BE2C (cell line): ENCODE data around the gene EIF4G3.
"Not testable (repeated sequence)": the region's sequence is repeated elsewhere in the genome, so short reads cannot be mapped to it uniquely, and the experiment has no call there.

Experiments used
- DNase-seq: peaks from one replicate; pipeline ENCODE4 v3.0.0-alpha.2; 2020
- H3K27me3 ChIP-seq: fragments of 250-450 bp; sonication (Bioruptor Pico); 2 replicates; pipeline ENCODE4 v1.5.1; 2020; ENCODE audit warnings: mild to moderate bottlenecking
- H3K36me3 ChIP-seq: fragments of 250-450 bp; sonication (Bioruptor Pico); 2 replicates; pipeline ENCODE4 v1.5.1; 2020; ENCODE audit warnings: mild to moderate bottlenecking
- H3K4me1 ChIP-seq: fragments of 250-450 bp; sonication (Bioruptor Pico); 2 replicates; pipeline ENCODE4 v1.5.1; 2020
- H3K4me3 ChIP-seq: 2 replicates; pipeline ENCODE4 v1.5.1; 2011; ENCODE audit warnings: low read depth, low read length
- H3K9me3 ChIP-seq: fragments of 250-450 bp; sonication (Bioruptor Pico); 2 replicates; pipeline ENCODE4 v1.5.1; 2020
- TF ChIP-seq, protein P1 (sequence below): IDR thresholded peaks from 2 replicates; pipeline ENCODE4 v1.5.1; 2012; ENCODE audit warnings: mild to moderate bottlenecking, low read depth, low read length

The EIF4G3 gene

DNA sequence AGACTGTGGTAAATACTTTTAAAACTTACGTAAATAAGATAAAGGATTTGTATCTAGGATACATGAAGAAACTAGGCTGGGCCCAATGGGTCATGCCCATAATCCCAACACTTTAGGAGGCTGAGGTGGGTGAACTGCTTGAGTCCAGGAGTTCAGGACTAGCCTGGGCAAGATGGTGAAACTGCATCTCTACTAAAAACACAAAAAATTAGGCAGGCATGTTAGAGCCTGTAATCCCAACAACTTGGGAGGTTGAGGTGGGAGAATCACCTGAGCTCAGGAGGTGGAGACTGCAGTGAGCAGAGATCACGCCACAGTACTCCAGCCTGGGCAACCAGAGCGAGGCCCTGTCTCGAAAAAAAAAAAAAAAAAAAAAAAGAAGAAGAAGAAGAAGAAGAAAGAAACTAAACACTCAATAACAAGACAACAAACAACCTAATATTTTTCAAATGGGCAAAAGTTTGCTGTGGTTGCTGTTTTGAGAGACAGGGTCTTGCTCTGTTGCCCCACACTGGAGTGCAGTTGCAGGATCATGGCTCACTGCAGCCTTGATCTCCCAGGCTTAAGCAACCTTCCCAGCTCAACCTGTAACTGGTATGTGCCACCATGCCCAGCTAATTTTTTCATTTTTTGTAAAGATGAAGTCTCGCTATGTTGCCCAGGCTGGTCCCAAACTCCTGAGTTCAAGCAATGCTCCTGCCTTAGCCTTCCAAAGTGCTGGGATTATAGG lies 78.3 kb downstream of the EIF4G3 start:
- Histone ChIP-seq H3K4me1 (no peaks in the 10 kb centered on the region), H3K4me3 (no peak overlapping the region), H3K36me3 (no peaks in the 10 kb centered on the region), H3K27me3 (no peaks in the 10 kb centered on the region), H3K9me3 (no peaks in the 10 kb centered on the region)
- DNase-seq = no peak
- TF ChIP-seq, protein P1, sequence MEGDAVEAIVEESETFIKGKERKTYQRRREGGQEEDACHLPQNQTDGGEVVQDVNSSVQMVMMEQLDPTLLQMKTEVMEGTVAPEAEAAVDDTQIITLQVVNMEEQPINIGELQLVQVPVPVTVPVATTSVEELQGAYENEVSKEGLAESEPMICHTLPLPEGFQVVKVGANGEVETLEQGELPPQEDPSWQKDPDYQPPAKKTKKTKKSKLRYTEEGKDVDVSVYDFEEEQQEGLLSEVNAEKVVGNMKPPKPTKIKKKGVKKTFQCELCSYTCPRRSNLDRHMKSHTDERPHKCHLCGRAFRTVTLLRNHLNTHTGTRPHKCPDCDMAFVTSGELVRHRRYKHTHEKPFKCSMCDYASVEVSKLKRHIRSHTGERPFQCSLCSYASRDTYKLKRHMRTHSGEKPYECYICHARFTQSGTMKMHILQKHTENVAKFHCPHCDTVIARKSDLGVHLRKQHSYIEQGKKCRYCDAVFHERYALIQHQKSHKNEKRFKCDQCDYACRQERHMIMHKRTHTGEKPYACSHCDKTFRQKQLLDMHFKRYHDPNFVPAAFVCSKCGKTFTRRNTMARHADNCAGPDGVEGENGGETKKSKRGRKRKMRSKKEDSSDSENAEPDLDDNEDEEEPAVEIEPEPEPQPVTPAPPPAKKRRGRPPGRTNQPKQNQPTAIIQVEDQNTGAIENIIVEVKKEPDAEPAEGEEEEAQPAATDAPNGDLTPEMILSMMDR = no peak

DNA sequence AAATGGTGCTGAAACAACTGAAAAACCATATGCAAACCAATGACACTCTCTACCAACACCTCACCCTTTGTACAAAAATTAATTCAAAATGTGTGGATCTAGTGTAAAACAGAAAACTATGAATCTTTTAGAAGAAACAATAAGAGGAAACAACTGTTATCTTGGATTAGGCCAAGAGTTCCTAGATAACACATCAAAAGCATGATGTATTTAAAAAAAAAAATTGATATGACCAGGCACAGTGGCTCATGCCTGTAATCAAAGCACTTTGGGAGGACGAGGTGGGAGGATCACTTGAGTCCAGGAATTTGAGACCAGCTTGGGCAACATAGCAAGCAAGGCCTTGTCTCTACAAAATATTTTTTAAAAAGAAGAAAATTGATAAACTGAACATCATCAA lies 79.0 kb downstream of the EIF4G3 start:
- no peaks in the 10 kb centered on the region for H3K36me3 ChIP-seq

DNA sequence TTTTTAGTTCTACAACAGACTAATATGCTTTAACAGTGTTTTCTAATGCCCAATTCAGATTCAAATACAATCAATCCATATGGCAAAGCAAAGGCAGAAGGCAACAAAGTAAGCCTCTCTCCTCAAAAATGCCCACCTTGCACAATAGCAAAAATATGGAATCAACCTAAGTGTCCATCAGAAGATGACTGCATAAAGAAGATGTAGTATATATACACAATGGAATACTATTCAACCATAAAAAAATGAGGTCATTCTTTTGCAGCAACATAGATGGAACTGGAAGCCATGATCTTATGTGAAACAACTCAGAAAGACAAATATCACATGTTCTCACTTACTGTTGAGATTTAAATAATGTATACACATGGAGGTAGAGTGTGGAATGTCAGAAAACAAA lies 80.7 kb downstream of the EIF4G3 start:
- no peak for DNase-seq
- no peaks in the 10 kb centered on the region for H3K27me3 ChIP-seq
- TF ChIP-seq, protein P1 = no peak
- no peaks in the 10 kb centered on the region for H3K4me1 ChIP-seq
- H3K36me3 ChIP-seq = no peaks in the 10 kb centered on the region
- no peaks in the 10 kb centered on the region for H3K9me3 ChIP-seq
- no peak overlapping the region for H3K4me3 ChIP-seq

More for the DNA sequence above, 79.0 kb downstream of the EIF4G3 start:
- TF ChIP-seq, protein P1 = no peak
- H3K4me1 ChIP-seq = no peaks in the 10 kb centered on the region
- H3K9me3 ChIP-seq = no peaks in the 10 kb centered on the region
- DNase-seq = no peak
- no peaks in the 10 kb centered on the region for H3K27me3 ChIP-seq
- H3K4me3 ChIP-seq = no peak overlapping the region

DNA sequence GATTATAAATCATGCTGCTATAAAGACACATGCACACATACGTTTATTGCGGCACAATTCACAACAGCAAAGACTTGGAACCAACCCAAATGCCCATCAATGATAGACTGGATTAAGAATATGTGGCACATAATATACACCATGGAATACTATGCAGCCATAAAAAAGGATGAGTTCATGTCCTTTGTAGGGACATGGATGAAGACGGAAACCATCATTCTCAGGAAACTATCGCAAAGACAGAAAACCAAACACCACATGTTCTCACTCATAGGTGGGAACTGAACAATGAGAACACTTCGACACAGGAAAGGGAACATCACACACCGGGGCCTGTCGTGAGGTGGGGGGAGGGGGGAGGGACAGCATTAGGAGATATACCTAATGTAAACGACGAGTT lies 82.4 kb downstream of the EIF4G3 start:
- H3K9me3 ChIP-seq, H3K4me3 ChIP-seq, H3K4me1 ChIP-seq, DNase-seq, H3K27me3 ChIP-seq, H3K36me3 ChIP-seq: not testable (repeated sequence)

DNA sequence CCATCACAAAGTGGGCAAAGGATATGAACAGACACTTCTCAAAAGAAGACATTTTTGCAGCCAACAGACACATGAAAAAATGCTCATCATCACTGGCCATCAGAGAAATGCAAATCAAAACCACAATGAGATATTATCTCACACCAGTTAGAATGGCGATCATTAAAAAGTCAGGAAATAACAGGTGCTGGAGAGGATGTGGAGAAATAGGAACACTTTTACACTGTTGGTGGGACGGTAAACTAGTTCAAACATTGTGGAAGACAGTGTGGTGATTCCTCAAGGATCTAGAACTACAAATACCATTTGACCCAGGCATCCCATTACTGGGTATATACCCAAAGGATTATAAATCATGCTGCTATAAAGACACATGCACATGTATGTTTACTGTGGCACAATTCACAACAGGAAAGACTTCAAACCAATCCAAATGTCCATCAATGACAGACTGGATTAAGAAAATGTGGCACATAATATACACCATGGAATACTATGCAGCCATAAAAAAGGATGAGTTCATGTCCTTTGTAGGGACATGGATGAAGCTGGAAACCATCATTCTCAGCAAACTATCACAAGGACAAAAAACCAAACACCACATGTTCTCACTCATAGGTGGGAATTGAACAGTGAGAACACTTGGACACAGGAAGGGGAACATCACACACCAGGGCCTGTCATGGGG lies 83.3 kb downstream of the EIF4G3 start:
- not testable (repeated sequence) for H3K9me3 ChIP-seq, DNase-seq, H3K27me3 ChIP-seq, H3K4me3 ChIP-seq, H3K36me3 ChIP-seq, H3K4me1 ChIP-seq

DNA sequence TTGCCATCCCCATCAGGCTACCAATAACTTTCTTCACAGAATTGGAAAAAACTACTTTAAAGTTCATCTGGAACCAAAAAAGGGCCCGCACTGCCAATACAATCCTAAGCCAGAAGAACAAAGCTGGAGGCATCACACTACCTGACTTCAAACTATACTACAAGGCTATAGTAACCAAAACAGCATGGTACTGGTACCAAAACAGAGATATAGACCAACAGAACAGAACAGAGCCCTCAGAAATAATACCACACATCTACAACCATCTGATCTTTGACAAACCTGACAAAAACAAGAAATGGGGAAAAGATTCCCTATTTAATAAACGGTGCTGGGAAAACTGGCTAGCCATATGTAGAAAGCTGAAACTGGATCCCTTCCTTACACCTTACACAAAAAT lies 84.2 kb downstream of the EIF4G3 start:
- not testable (repeated sequence) for H3K9me3 ChIP-seq, H3K4me3 ChIP-seq

DNA sequence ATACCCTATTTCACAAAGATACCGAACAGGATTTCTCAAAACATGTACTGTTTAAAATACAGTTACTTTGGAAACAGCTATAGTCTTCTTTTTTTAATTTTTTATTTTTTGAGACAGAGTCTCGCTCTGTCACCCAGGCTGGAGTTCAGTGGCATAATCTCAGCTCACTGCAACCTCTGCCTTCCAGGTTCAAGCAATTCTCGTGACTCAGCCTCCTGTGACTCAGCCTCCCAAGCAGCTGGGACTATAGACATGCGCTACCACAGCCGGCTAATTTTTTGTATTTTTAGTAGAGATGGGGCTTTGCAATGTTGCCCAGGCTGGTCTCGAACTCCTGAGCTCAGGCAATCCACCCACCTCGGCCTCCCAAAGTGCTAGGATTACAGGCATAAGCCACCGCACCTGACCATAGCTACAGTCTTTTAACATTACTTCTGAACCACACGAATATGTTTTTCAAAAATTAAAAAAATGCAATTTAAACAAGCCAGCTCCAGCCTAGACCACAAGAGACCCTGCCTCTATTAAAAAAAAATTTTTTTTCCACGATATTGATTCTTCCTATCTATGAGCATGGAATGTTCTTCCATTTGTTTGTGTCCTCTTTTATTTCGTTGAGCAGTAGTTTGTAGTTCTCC lies 85.5 kb downstream of the EIF4G3 start:
- not testable (repeated sequence) for H3K36me3 ChIP-seq, H3K27me3 ChIP-seq, H3K4me1 ChIP-seq, DNase-seq, H3K9me3 ChIP-seq, H3K4me3 ChIP-seq

More for the DNA sequence above, 84.2 kb downstream of the EIF4G3 start:
- not testable (repeated sequence) for DNase-seq, H3K4me1 ChIP-seq, H3K27me3 ChIP-seq, H3K36me3 ChIP-seq

DNA sequence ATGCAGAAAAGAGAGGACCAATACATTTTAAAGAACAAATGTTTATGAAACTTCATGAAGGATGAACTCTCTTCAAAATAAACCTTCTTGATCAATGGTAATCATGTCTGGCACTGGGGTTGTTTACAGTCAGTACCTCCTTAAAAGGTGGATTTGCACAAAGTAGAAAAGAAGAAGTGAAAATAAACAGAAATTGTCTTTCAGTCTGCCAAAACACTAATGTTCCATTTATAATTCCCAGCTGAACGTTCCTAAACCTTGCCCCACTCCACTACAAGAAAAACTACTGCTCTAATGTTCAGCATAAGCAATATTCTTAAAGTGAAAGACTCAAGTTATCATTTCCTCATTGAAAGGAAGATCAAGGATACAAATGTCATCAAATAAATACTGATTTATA lies 86.2 kb downstream of the EIF4G3 start:
- H3K4me3 ChIP-seq = no peak overlapping the region
- no peak for DNase-seq
- no peaks in the 10 kb centered on the region for H3K9me3 ChIP-seq
- no peaks in the 10 kb centered on the region for H3K4me1 ChIP-seq
- no peaks in the 10 kb centered on the region for H3K27me3 ChIP-seq
- TF ChIP-seq, protein P1 = no peak
- no peaks in the 10 kb centered on the region for H3K36me3 ChIP-seq
